HAP-1 (cell line): ENCODE measurements around the gene CCT6A.
A peak's percentile ranks its signal among the peaks of the same experiment; 100 is the strongest.
"Not testable (repeated sequence)": the region's sequence is repeated elsewhere in the genome, so short reads cannot be mapped to it uniquely, and the experiment has no call there.

Experiments used
- DNase-seq, 2 experiments: peaks; one replicate each; pipeline ENCODE4 v3.0.0-alpha.2; 2016 to 2020; ENCODE audit warnings: low spot score in 2 of 2
- H3K27me3 ChIP-seq: fragments of 250-450 bp; sonication (Bioruptor Pico); 2 replicates; pipeline ENCODE4 v1.5.1; 2020; ENCODE audit warnings: low read depth, mild to moderate bottlenecking, moderate library complexity
- H3K36me3 ChIP-seq: fragments of 250-450 bp; sonication (Bioruptor Pico); replicated peaks from 2 replicates; pipeline ENCODE4 v1.5.1; 2020; ENCODE audit warnings: mild to moderate bottlenecking
- H3K4me1 ChIP-seq: fragments of 250-450 bp; sonication (Bioruptor Pico); 2 replicates; pipeline ENCODE4 v1.5.1; 2020; ENCODE audit warnings: mild to moderate bottlenecking
- H3K4me3 ChIP-seq: fragments of 250-450 bp; sonication (Bioruptor Pico); 2 replicates; pipeline ENCODE4 v1.5.1; 2020; ENCODE audit warnings: mild to moderate bottlenecking, moderate library complexity
- H3K9me3 ChIP-seq: fragments of 250-450 bp; sonication (Bioruptor Pico); 2 replicates; pipeline ENCODE4 v1.5.1; 2020; ENCODE audit warnings: mild to moderate bottlenecking, moderate library complexity
- in situ Hi-C: fragments of 300-500 bp; cut with MboI; formaldehyde crosslinking; loops from 3 replicates; pipeline ENCODE4 v1.14.3; 2020; ENCODE audit warnings: low sequenced_read_pairs, inconsistent platforms, mixed read lengths

CCT6A gene, protein sequence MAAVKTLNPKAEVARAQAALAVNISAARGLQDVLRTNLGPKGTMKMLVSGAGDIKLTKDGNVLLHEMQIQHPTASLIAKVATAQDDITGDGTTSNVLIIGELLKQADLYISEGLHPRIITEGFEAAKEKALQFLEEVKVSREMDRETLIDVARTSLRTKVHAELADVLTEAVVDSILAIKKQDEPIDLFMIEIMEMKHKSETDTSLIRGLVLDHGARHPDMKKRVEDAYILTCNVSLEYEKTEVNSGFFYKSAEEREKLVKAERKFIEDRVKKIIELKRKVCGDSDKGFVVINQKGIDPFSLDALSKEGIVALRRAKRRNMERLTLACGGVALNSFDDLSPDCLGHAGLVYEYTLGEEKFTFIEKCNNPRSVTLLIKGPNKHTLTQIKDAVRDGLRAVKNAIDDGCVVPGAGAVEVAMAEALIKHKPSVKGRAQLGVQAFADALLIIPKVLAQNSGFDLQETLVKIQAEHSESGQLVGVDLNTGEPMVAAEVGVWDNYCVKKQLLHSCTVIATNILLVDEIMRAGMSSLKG

DNA sequence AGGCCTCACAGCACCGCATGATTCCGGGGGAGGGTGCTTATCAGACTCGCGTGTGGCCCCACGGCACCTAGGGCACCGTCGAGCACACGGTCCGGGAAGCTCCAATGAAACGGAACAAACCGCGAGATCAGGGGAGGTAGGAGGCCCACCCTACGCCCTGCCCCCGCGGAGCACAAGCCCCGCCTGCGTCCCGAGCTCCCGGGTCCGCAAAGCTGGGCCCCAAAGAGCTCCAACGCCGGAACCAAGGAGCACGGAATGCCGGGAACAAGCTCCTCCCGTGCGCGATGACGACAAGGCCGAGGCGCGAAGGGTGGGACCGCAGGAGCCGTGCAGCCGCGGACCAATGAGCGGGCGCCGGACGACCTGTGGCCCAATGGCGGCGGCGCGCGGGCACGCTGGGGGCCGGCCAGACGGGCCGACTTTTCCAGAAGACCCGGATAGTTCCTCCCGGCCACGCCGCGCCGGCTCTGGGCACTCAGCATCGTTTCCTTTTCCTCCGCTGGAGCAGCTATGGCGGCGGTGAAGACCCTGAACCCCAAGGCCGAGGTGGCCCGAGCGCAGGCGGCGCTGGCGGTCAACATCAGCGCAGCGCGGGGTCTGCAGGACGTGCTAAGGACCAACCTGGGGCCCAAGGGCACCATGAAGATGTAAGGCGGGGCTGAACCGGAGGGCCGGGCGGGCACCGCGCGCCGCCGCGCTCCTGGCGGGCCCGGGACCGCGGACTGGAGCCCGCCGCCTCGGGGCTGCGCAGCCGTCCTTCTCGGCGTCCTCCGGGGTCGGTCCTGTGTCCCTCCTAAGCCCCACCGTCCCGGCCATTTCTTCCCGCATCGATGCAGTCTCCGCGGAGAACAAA, at the start of gene CCT6A, which contains the start of gene PSPH:
CCT6A (plus strand) TSS at position 427 of the 853 bp plus-strand sequence; CDS start at position 511, 84 bp downstream.
PSPH (minus strand) TSS at position 106 of the 853 bp plus-strand sequence. CDS start 30,232 bp downstream, outside the sequence.
- H3K36me3 ChIP-seq = peaks cover 44% of the 10 kb centered on the region
- in situ Hi-C loops = no loop called here

DNA sequence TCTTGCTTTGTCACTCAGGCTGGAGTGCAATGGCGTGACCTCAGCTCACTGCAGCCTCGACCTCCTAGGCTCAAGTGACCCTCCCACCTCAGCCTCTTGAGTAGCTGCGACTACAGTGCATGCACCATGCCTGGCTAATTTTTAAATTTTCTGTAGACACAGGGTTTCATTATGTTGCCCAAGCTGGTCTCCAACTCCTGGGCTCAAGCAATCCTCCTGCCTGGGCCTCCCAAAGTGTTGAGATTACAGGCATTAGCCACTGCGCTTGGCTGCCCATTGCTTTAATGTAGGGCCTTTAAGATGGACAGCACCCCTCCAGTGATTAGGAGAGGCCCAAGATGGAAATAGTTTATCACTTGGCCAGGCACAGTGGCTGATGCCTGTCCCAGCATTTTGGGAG, 47.8 kb upstream of the CCT6A start:
- no peak for DNase-seq
- Histone ChIP-seq H3K36me3 (peaks cover 11% of the 10 kb centered on the region), H3K9me3 (no peaks in the 10 kb centered on the region), H3K27me3 (no peaks in the 10 kb centered on the region), H3K4me3 (no peak overlapping the region), H3K4me1 (peaks cover 10% of the 10 kb centered on the region)
- in situ Hi-C loops = no loop called here

More for the DNA sequence above, at the start of gene CCT6A, which contains the start of gene PSPH:
- peak within 1 kb of the TSS; percentile 87 for H3K4me3 ChIP-seq
- no peaks in the 10 kb centered on the region for H3K9me3 ChIP-seq
- H3K4me1 ChIP-seq = peaks cover 51% of the 10 kb centered on the region
- no peaks in the 10 kb centered on the region for H3K27me3 ChIP-seq
- DNase-seq = peak; percentile 94 to 97

DNA sequence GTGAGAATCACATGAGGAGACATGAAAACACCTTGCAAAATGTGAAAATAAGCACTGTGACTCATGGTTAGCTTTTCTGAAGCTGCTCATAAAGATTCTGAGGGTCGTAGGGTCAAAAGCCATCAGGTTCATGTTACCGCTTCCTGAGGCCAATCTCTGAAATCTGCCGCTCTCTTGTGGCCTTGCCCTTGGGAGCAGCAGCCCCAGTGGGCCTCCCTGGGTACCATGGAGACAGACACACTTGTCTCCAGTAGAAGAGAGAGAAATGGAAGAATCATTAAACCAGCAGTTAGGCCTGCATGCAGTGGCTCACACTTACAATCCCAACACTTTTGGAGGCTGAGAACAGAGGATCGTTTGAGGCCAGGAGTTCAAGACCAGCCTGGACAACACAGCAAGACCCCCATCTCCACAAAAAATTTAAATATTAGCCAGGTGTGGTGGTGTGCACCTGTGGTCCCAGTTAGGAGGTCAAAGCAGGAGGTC, 44.4 kb upstream of the CCT6A start:
- H3K4me1 ChIP-seq = peaks cover 6% of the 10 kb centered on the region
- H3K4me3 ChIP-seq = no peak overlapping the region
- H3K9me3 ChIP-seq = no peaks in the 10 kb centered on the region
- H3K27me3 ChIP-seq = no peaks in the 10 kb centered on the region
- H3K36me3 ChIP-seq = peaks cover 11% of the 10 kb centered on the region
- DNase-seq = peak in 1 of 2 experiments; percentile 25
- in situ Hi-C loops = no loop called here

DNA sequence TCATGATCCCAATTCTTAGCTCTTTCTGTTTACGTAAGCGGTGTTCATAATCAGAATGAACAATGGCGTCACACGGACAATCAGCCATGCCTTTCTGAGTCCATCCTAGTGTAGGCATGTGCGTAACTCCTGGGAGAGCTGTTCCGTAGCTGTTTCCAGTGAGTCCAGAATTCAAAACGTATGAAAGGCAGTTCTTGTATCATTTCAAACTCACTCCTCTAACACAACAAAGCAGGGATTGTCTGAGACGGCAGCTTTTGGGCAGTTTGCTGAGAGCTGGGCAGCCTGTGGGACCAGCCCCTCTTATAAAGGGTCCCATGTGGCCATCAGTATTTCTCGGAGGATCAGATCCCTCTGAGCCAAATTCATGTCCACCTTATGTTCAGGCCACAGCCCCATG, 43.7 kb upstream of the CCT6A start:
- Histone ChIP-seq H3K27me3 (no peaks in the 10 kb centered on the region), H3K4me3 (no peak overlapping the region), H3K36me3 (peaks cover 16% of the 10 kb centered on the region), H3K4me1 (peaks cover 6% of the 10 kb centered on the region), H3K9me3 (no peaks in the 10 kb centered on the region)
- no peak for DNase-seq
- in situ Hi-C loops = no loop called here

DNA sequence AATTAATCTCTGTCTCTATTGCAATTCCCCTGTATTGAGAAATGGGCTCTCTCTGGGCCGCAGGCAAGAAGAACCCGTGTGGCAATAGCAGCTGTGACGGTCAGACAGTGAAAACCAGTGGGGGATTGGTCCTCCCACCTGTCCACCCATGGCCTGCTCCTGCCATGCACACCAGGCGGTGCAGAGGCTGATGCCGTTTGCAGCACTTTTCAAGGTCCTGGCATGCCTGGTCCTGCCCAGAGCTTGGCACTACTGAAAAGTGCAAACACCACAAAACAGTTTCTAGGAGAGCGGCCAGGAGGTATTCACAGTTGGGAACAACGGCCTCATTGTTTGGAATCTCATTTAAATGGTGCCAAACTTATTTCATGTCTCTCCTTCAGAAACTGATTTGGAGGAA, 41.9 kb upstream of the CCT6A start:
- peaks cover 6% of the 10 kb centered on the region for H3K4me1 ChIP-seq
- peaks cover 34% of the 10 kb centered on the region for H3K36me3 ChIP-seq
- H3K9me3 ChIP-seq = no peaks in the 10 kb centered on the region
- no peak overlapping the region for H3K4me3 ChIP-seq
- DNase-seq = no peak
- H3K27me3 ChIP-seq = no peaks in the 10 kb centered on the region
- in situ Hi-C loops = no loop called here

DNA sequence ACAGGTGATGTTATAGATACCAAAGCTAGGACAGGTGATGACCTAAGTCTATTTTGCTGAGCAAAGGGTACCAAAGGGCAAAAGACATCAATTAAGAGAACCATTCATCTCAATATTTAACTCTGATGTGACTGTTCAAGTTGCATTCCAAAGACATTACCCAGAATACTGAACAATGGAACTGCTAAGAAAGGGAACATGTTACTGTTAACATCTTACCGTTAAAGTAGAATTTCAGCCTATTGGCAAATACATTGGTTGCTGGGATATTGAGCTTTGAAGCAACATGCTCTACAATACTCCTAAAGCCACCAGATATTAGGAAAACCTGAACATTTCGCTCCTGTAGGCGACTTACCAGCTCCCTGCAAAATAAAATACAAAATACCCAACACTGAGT, 34.5 kb upstream of the CCT6A start:
- H3K36me3 ChIP-seq = peaks cover 76% of the 10 kb centered on the region
- H3K4me3 ChIP-seq, DNase-seq, H3K27me3 ChIP-seq, H3K4me1 ChIP-seq, in situ Hi-C loops, H3K9me3 ChIP-seq: not testable (repeated sequence)

DNA sequence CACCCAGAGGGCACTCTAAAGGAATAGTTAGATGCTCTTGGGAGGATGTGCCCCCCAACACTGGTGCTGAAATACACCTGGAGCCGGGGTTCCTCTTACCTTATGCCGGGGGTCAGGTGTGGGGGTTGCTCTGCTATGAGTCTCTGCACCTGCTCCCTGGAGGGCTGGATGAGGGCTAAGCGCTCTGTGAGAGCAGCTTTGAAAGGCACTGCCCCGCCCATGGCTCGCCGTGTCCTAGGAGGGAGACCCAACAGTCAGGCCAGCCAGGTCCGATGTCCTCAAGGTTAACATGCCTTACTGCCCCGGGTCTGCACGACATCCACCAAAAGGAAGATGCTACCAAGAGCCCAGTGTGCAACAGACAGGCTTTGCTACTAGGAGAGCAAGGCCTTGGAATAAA, 32.1 kb upstream of the CCT6A start:
- no peak for DNase-seq
- no peaks in the 10 kb centered on the region for H3K4me1 ChIP-seq
- H3K27me3 ChIP-seq = no peaks in the 10 kb centered on the region
- H3K4me3 ChIP-seq = no peak overlapping the region
- H3K36me3 ChIP-seq = peaks cover 62% of the 10 kb centered on the region
- no peaks in the 10 kb centered on the region for H3K9me3 ChIP-seq
- in situ Hi-C loops = no loop called here

DNA sequence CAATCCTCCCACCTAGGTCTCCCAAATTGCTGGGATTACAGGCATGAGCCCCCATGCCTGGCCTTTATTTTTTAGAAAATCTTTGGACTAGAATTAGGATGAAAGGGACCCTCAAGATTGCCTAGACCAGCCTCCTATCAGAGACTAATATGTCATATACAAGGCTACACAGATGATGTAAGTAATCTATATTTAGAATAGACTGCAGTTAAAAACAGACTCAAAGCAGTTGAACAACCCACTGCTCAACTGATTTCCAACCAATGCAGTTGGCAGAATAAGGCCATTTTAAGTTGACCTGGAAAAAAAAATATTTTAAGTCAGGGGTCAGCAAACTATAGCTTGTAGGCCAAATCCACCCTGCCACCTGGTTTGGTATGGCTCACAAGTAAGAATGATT, 28.1 kb upstream of the CCT6A start:
- in situ Hi-C loops = loop anchor here (5.0 kb wide), 1 partner anchor 39 kb away; the partner anchor contains the start of gene SUMF2
- no peaks in the 10 kb centered on the region for H3K9me3 ChIP-seq
- DNase-seq = no peak
- H3K36me3 ChIP-seq = peaks cover 65% of the 10 kb centered on the region
- H3K4me1 ChIP-seq = no peaks in the 10 kb centered on the region
- H3K27me3 ChIP-seq = no peaks in the 10 kb centered on the region
- H3K4me3 ChIP-seq = no peak overlapping the region

DNA sequence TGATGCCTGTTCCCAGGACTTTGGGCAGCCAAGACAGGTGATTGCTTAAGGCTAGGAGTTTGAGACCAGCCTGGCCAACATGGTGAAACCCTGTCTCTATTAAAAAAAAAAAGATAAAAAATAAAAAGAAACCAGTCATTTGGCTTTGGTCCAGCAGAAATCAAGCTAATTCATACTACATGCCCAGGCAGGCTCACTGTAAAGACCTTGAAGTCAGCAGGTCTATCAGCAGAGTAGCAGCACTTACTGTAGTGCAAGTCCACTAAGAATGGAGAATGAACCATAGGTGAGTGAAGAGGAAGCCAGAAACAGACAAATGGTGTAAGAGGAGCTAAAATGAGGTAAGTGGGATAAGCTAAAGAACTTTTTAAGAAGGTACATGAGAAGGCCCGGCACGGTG, 25.0 kb upstream of the CCT6A start:
- DNase-seq = no peak
- peaks cover 62% of the 10 kb centered on the region for H3K36me3 ChIP-seq
- H3K4me3 ChIP-seq = no peak overlapping the region
- no peaks in the 10 kb centered on the region for H3K27me3 ChIP-seq
- H3K4me1 ChIP-seq = no peaks in the 10 kb centered on the region
- no peaks in the 10 kb centered on the region for H3K9me3 ChIP-seq
- in situ Hi-C loops = no loop called here

DNA sequence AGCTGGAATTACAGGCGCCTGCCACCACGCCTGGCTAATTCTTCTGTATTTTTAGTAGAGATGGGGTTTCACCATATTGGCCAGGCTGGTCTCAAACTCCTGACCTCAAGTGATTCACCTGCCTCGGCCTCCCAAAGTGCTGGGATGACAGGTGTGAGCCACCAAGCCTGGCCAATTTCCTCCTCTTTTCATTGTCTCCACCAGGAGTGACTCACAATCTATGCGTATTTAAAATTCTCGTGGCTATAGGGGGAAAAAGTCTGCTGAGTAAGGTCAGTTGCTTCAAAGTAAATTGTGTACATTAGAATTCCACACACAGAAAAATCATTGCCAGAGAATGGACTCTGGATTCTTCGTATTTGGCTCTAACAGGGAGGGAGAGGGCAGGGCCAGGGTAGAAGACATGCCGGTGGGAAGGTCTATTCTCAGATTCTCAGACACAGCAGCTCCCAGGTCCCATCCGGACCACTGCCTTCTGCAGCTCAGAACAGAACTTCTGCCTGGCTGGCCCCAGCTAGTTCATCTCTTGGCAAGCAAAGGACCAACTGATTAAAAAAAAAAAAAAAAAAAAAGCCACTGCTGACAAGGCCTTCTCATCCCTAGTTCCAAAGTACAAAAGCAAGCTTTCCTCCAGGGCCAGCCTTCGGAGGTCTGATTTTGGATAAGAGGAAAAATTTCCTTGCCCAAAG, 22.5 kb upstream of the CCT6A start:
- in situ Hi-C loops = no loop called here

DNA sequence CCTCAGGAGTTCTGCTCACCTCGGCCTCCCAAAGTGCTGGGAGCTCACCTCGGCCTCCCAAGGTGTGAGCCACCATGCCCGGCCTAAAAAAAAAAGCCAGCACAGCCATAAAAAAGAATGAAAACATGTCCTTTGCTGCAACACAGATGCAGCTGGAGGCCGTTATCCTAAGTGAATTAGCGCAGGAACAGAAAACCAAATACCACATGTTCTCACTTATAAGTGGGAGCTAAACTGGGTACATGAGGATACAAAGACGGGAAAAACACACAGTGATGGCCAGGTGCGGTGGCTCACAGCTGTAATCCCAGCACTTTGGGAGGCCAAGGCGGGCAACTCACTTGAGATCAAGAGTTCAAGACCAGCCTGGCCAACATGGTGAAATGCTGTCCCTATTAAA, 21.2 kb upstream of the CCT6A start:
- DNase-seq = no peak
- Histone ChIP-seq H3K27me3 (no peaks in the 10 kb centered on the region), H3K9me3 (no peaks in the 10 kb centered on the region), H3K4me1 (no peaks in the 10 kb centered on the region), H3K4me3 (no peak overlapping the region), H3K36me3 (peaks cover 53% of the 10 kb centered on the region)
- in situ Hi-C loops = no loop called here

More for the DNA sequence above, 22.5 kb upstream of the CCT6A start:
- peaks cover 58% of the 10 kb centered on the region for H3K36me3 ChIP-seq
- no peaks in the 10 kb centered on the region for H3K27me3 ChIP-seq
- H3K9me3 ChIP-seq = no peaks in the 10 kb centered on the region
- no peak for DNase-seq
- no peaks in the 10 kb centered on the region for H3K4me1 ChIP-seq
- H3K4me3 ChIP-seq = no peak overlapping the region

DNA sequence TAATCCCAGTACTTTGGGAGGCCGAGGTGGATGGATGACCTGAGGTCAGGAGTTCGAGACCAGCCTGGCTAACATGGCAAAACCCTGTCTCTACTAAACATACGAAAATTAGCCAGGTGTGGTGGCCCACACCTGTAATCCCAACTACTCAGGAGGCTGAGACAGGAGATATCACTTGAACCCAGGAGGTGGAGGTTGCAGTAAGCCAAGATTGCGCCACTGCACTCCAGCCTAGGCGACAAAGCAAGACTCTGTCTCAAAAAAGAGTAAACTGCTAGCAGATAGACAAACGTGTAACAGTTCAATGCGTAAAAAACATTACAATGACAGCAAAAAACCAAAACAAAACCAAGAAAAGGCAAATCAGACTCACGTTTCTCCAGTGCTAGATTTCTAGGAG, 20.0 kb upstream of the CCT6A start:
- in situ Hi-C loops, H3K27me3 ChIP-seq, DNase-seq, H3K9me3 ChIP-seq, H3K4me3 ChIP-seq, H3K4me1 ChIP-seq: not testable (repeated sequence)
- peaks cover 45% of the 10 kb centered on the region for H3K36me3 ChIP-seq

DNA sequence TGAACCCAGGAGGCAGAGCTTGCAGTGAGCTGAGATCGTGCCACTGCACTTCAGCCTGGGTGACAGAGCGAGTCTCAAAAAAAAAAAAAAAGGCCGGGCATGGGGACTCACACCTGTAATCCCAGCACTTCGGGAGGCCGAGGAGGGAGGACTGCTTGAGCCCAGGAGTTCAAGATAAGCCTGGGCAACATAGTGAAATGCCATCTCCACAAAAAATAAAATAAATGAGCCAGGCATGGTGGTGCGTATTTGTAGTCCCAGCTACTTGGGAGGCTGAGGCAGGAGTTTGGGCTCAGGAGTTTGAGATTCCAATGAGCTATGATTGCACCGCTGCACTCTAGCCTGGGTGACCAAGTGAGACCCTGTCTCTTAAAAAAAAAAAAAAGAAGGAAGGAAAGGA, 19.0 kb upstream of the CCT6A start:
- H3K9me3 ChIP-seq, in situ Hi-C loops, H3K27me3 ChIP-seq, H3K4me1 ChIP-seq, DNase-seq: not testable (repeated sequence)
- H3K36me3 ChIP-seq = peaks cover 34% of the 10 kb centered on the region
- peak overlapping the region; percentile 54; the same call in 1 of the 2 replicates for H3K4me3 ChIP-seq
